Activated CD8-positive, alpha-beta memory T cell treated with anti-CD3 and anti-CD28 coated beads, Interleukin-2, amount 50 U/mL, for 1 hour (primary cell): ENCODE results near the gene TRAF3.
"Not testable (repeated sequence)": the region's sequence is repeated elsewhere in the genome, so short reads cannot be mapped to it uniquely, and the experiment has no call there.

Source experiments
- DNase-seq: peaks from one replicate; pipeline ENCODE4 v3.0.0-alpha.2; 2020; ENCODE audit errors: extremely low read depth

Gene TRAF3

GRCh38 chr14:102751088-102751487 lies 26.2 kb upstream of the TRAF3 start:
- no peak for DNase-seq

DNA sequence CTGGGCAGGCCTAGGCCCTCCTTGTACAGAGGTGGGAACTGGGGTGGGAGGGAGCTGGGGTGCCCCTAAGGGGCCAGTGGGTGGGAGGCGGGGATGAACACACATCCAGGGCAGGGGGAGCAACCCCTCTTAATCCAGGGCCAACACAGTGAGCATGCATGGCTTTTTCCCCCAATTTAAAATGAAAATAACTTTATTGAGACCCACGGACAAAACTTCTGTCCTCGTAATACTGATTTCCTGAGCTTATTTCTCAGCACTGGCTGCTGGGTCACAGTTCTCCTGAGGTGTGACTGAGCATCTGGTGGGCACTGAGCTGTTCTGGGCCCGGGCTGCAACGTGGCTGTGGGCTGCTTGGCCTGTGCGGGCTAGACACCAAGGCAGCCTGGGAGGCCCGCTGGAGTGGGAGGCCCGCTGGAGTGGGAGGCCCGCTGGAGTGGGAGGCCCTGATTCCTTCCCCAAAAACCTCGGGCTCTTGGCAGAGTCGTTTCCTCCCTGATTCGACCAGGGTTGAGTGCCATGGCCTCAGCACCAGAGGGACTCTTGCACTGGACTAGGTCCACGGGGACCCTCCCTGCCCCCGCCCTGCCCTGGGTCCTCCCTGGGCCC lies 24.9 kb upstream of the TRAF3 start:
- no peak for DNase-seq

DNA sequence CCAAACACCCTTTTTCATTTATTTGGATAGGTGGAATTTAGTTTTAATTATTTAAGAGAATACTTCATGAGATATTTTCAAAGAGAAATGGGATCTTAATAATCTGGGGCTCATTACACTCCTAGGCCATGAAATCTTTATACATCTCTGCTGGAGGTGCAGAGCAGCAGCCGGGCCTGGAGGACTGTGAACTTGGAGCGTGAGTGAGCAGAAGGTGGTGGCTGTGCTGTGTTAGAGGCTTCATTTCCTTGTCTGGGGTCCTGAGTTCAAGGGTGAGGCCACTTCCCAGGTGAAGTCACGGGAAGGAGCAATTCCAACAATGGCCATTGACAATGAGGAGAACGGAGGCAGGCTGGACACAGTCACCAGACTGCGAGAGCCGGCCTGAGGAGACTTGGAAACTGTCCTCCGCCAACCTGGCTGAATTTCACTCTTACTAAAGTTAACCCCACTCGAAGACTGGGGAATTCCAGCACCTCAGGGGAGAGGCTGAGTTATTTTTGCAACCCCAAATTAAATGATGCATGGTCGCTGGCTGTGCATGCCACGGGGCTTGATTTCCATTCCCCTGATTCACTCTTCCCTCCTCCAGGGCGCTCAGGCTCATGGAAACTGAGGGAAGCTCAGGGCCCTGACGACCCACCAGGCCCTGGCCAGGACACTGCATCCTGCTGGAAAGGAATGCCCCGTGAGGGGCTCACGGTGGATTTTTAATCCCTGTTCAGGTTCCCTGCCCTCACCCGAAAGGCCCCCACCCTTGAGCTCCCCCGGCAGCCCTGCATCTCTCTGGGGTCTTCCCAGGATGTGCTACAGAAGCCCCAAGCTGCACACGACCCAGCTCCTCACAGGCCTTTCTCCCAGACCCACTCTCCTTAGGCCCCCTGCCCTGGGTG lies 22.6 kb upstream of the TRAF3 start:
- no peak for DNase-seq

- DNase-seq: no peak
Measured at GRCh38 chr14:102757646-102758045, 19.6 kb upstream of the TRAF3 start.

DNA sequence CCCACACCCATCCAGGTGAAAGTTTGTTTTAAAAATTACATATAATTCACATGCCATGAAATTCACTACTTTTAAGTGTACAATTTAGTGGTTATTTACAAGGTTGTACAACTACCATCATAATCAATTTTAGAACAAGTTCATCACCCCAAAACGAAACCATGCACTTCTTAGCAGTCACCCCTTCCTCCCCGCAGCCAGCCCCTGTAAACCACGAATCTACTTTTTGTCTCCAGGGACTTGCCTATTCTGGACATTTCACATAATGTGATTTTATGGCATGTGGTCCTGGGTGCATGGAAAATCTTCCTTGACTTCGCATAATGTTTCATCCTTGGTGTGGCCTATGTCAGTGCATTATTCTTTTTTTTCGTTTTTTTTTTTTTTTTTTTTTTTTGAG lies 19.2 kb upstream of the TRAF3 start:
- DNase-seq: no peak

GRCh38 chr14:102759456-102760187 lies 17.6 kb upstream of the TRAF3 start:
- DNase-seq: no peak

DNA sequence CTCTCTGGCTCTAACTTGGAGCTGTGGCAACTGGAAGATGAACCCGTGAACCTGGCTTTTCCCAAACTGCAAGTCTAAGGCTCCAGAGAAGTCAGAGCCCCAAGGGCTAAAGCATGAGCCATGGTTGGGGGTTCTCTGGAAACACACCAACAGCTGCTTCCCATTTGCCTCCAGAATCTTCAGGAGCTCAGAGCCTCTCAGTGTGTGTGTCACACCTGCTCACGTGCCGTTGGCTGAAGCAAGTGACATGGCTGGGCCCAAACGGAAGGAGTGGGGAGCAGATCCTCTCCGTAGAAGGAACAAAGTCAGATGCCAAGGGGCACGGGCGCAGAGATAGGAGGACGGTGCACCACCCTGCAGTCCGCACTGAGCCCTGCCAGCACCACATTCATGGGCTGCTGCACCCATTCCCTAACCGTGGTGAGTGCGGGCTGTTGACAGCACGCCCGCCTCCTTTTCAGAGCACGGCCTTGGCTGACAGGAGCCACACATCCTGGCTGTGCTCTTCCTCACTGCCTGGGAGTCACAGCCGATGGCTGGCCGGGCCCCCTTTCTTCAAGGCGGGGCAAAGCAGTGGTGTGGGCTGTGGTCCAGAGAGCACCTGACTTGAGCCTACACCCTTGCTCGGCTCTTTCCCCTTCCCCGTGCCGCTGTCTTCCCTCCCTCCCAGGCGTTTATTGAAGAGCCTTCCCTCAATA lies 16.6 kb upstream of the TRAF3 start:
- no peak for DNase-seq

- no peak for DNase-seq
Measured at GRCh38 chr14:102761206-102761605, 16.0 kb upstream of the TRAF3 start.

- DNase-seq: no peak
Measured at GRCh38 chr14:102764220-102764671, 13.0 kb upstream of the TRAF3 start.

- not testable (repeated sequence) for DNase-seq
Measured at GRCh38 chr14:102765770-102766169, 11.5 kb upstream of the TRAF3 start.

GRCh38 chr14:102768223-102769048 lies 8.8 kb upstream of the TRAF3 start:
- no peak for DNase-seq

DNA sequence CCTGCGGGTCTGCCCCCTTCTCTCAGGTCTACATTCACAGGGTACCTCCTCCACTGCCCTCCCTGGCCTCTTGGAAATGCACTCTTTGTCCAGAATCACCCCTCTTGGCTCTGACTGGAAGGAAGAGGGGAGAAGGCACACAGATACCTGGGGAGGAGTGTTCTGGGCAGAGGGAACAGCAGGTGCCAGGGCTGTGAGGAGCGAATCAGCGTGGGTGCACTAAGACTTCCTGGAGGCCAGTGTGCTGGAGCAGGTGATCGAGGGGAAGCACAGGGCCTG lies 8.3 kb upstream of the TRAF3 start:
- no peak for DNase-seq

DNA sequence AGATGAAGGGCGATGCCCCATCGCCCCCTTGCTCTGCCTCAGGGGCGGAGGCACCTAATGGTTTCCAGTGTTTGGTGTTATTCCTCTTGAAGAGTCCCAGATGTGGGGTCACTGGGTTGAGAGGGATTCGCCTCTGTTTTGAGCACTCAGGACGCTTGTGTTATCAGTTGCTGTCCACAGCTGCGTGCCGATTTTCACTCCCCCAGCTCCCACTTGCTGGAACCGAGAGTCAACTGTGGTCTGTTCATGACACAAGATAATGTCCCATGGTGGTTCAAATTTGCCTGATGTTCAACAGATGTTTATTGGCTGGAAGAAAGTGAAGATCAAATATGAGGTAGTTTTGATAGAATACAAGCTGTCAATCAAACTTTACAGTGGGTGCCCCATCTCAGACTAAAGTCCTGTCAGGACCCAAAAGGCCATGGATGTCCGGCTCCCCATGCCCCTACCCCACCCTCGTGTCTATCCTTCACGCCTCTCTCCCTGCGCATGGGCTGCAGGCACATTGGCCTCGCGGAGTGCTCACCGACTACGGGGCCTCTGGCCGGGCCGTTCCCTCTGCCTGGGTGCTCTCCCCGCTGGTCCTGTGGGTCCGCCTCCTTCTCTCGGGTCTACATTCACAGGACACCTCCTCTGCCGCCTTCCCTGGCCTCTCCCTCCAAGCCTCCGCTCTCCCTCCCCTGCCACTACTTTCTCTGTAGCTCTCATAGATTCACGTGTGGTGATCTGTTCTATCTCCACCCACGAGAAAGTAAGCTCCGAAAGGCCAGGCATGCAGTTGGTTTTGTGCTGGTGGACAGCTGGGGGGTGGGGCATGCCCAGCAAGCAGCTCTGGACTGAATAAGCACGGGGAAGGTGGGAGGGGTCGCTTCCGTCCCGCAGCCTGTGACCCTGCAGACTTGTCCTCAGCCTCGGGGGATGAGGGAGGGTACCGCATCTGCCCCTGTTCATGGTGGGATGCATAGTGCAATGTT lies 6.8 kb upstream of the TRAF3 start:
- no peak for DNase-seq

DNA sequence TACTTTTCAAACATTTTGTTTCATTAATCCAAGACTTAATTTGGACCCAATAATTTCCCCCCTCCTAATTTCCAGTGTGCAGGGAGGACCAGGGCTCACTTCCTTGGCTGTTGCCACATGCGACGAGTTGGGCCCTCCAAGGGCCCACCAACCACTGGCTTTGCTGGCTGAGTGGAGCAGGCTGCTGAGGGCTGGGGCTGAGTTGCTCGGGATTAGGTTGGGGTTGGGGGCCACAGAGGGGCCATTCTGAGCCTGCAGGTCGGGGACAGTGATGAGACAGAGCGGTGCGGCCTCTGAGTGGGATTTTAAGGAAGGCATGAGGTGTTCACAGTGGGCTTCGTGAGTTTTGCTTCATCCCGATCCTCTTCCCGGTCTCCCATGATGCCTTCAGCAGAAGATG lies 6.1 kb upstream of the TRAF3 start:
- DNase-seq: no peak

- no peak for DNase-seq
Measured at GRCh38 chr14:102772781-102773570, 4.3 kb upstream of the TRAF3 start.

DNA sequence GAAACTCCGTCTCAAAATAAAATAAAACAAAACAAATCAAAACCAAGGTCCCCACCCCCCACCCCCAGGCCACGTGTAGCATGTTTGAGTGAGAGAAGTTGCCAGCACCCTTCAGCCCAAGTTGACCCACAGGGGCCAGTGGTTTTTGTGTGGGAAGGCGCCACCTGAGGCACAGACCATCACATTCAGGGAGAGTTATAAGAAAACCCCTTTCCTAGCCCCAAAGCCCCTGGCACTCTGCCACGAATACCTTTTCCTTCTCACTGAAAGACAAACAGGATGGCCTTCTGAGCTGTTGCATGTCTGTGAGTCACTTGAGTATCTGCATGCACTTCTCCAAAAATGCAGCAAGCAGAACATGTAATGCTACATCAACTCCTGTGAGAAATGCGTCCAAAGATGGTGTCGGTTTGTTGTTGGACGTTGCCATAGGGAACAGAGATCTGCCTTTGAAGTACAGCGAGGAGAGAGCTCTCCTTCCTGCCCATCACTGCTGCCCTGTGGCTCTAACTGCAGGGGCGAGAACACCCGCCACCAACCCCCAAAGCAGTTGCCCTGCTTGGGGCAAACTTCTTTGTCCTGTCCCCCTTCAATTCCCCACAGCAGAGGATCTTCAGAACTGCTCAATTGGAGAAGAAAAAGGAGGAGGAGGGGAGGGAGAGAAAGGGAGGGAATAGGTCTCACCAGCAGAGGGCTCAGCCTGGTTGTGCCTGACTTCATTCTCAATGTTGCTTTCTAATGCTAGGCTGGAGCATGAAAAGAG lies 2.7 kb upstream of the TRAF3 start:
- DNase-seq: peak; percentile 37

- no peak for DNase-seq
Measured at GRCh38 chr14:102775855-102776760, 1.1 kb upstream of the TRAF3 start.
